OCI-LY1 (cell line): Measurements from ENCODE around the gene PLXNA3.
A peak's percentile ranks its signal among the peaks of the same experiment; 100 is the strongest.

ENCODE experiments used
- H2AFZ ChIP-seq: fragments of 200-600 bp; sonication (generic), shearing (Covaris generic); 2 replicates; pipeline ENCODE4 v1.6.0; 2014; ENCODE audit warnings: antibody characterized with exemption, mild to moderate bottlenecking, low read length
- H3F3A ChIP-seq: fragments of 200-600 bp; sonication (generic), shearing (Covaris generic); 2 replicates; pipeline ENCODE4 v1.6.0; 2014; ENCODE audit warnings: mild to moderate bottlenecking, antibody characterized with exemption, low read length, moderate library complexity; ENCODE audit not compliant: insufficient read depth
- H3K27ac ChIP-seq: fragments of 200-600 bp; sonication (generic); 2 replicates; pipeline ENCODE4 v1.5.1; 2014; ENCODE audit warnings: low read length, mixed run types, mild to moderate bottlenecking, low read depth; ENCODE audit not compliant: poor library complexity, severe bottlenecking
- H3K27me3 ChIP-seq: fragments of 200-600 bp; sonication (generic); 2 replicates; pipeline ENCODE4 v1.6.0; 2014; ENCODE audit warnings: antibody characterized with exemption, mild to moderate bottlenecking, low read length, moderate library complexity; ENCODE audit not compliant: insufficient read depth
- H3K36me3 ChIP-seq: fragments of 200-600 bp; sonication (generic); 2 replicates; pipeline ENCODE4 v1.6.1; 2014; ENCODE audit warnings: mild to moderate bottlenecking, antibody characterized with exemption, low read length, moderate library complexity, mixed read lengths; ENCODE audit not compliant: insufficient read depth
- H3K4me1 ChIP-seq: fragments of 200-600 bp; sonication (generic); 2 replicates; pipeline ENCODE4 v1.5.1; 2014; ENCODE audit warnings: mild to moderate bottlenecking, low read length, moderate library complexity; ENCODE audit not compliant: insufficient read depth, severe bottlenecking
- H3K4me2 ChIP-seq: fragments of 200-600 bp; sonication (generic), shearing (Covaris generic); 2 replicates; pipeline ENCODE4 v1.6.1; 2014; ENCODE audit warnings: low read length
- H3K4me3 ChIP-seq: fragments of 200-600 bp; sonication (generic); 2 replicates; pipeline ENCODE4 v1.5.1; 2014; ENCODE audit warnings: low read length, low read depth, mild to moderate bottlenecking, mixed read lengths; ENCODE audit not compliant: poor library complexity, severe bottlenecking
- H3K79me2 ChIP-seq: fragments of 200-600 bp; shearing (Covaris generic); 2 replicates; pipeline ENCODE4 v1.6.1; 2016; ENCODE audit warnings: mixed run types, low read length, mixed read lengths; ENCODE audit not compliant: insufficient read depth
- H3K9ac ChIP-seq: fragments of 200-600 bp; sonication (generic), shearing (Covaris generic); 2 replicates; pipeline ENCODE4 v1.6.1; 2014; ENCODE audit warnings: mild to moderate bottlenecking, low read length, mixed read lengths
- H3K9me2 ChIP-seq: fragments of 200-600 bp; sonication (generic), shearing (Covaris generic); 2 replicates; pipeline ENCODE4 v1.6.1; 2014; ENCODE audit warnings: low read depth, mild to moderate bottlenecking, low read length, mixed read lengths
- H3K9me3 ChIP-seq: fragments of 200-600 bp; shearing (Covaris generic); 2 replicates; pipeline ENCODE4 v1.6.1; 2014; ENCODE audit warnings: low read length, mixed read lengths
- H4K20me1 ChIP-seq: fragments of 200-600 bp; sonication (generic), shearing (Covaris generic); 2 replicates; pipeline ENCODE4 v1.6.0; 2016; ENCODE audit warnings: mild to moderate bottlenecking, low read length; ENCODE audit not compliant: insufficient read depth
- EZH2 ChIP-seq: fragments of 200-600 bp; sonication (generic), shearing (Covaris generic); IDR thresholded peaks from 2 replicates; pipeline ENCODE4 v1.8.0; 2017; ENCODE audit warnings: borderline replicate concordance, mixed run types, mild to moderate bottlenecking, antibody characterized with exemption, low read length, moderate library complexity, mixed read lengths
- TF ChIP-seq, protein P1 (sequence below): fragments of 200-600 bp; sonication (generic), shearing (Covaris generic); IDR thresholded peaks from 2 replicates; pipeline ENCODE4 v1.5.1; 2017; ENCODE audit warnings: mild to moderate bottlenecking, antibody characterized with exemption, low read length, moderate library complexity, mixed read lengths

Gene PLXNA3

DNA sequence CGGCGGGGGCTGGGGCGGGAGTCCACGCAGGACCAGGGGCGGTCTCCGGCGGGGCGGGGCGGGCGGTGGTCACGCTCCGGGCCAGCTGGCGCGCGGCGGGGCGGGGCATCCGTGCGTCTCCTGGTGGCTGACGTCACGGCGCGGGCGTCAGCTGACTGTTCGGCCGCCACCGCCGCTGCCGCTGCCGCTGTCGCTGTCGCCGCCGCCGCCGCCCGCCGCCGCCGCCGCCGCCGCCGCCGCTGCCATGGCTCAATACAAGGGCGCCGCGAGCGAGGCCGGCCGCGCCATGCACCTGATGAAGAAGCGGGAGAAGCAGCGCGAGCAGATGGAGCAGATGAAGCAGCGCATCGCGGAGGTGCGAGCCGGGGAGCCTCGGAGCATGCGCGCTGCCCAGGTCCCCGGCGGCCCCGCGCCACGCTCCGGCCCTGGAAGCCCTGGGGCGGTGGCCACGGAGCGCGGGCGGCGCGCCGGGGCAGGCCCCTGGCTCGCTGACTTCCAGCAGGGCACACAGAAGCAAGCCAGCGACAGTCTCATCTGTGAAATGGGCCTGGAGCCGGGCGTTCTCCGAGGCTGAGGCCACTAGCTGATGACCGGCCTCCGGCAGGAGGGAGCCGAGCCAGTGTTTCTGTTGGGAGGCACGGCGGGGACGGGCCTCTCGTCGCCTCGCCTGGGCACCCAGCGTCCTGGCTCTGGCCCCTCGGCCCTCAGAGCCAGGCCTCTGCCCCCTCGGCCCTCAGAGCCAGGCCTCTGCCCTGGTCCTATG, 13.9 kb upstream of the PLXNA3 start, which contains the start of gene FAM50A:
Gene FAM50A, plus strand, starts transcription at position 150 of the 763 bp plus-strand sequence. Its CDS starts 95 bp downstream, at position 245.
- Histone ChIP-seq H3K9ac (peak within 1 kb of the TSS; percentile 60), H3K9me3 (no peaks in the 10 kb centered on the region), H2AFZ (no peak within 1 kb of the TSS), H3K9me2 (no peaks in the 10 kb centered on the region), H3F3A (no peaks in the 10 kb centered on the region), H3K27ac (no peak within 1 kb of the TSS), H3K4me1 (peaks cover 20% of the 10 kb centered on the region), H3K27me3 (no peaks in the 10 kb centered on the region), H3K4me2 (peak within 1 kb of the TSS; percentile 55), H3K4me3 (peak within 1 kb of the TSS; percentile 60), H3K36me3 (peaks cover 22% of the 10 kb centered on the region), H3K79me2 (no peaks in the 10 kb centered on the region), H4K20me1 (no peaks in the 10 kb centered on the region)
- TF ChIP-seq, protein P1, sequence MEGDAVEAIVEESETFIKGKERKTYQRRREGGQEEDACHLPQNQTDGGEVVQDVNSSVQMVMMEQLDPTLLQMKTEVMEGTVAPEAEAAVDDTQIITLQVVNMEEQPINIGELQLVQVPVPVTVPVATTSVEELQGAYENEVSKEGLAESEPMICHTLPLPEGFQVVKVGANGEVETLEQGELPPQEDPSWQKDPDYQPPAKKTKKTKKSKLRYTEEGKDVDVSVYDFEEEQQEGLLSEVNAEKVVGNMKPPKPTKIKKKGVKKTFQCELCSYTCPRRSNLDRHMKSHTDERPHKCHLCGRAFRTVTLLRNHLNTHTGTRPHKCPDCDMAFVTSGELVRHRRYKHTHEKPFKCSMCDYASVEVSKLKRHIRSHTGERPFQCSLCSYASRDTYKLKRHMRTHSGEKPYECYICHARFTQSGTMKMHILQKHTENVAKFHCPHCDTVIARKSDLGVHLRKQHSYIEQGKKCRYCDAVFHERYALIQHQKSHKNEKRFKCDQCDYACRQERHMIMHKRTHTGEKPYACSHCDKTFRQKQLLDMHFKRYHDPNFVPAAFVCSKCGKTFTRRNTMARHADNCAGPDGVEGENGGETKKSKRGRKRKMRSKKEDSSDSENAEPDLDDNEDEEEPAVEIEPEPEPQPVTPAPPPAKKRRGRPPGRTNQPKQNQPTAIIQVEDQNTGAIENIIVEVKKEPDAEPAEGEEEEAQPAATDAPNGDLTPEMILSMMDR = no peak
- TF ChIP-seq EZH2 = no peak

GRCh38 chrX:154444755-154445246, 13.3 kb upstream of the PLXNA3 start:
- H3K27ac ChIP-seq = no peak overlapping the region
- no peaks in the 10 kb centered on the region for H3K9me3 ChIP-seq
- H3K4me3 ChIP-seq = peak overlapping the region; percentile 60
- H3K79me2 ChIP-seq = no peaks in the 10 kb centered on the region
- H3K36me3 ChIP-seq = peaks cover 20% of the 10 kb centered on the region
- peaks cover 20% of the 10 kb centered on the region for H3K4me1 ChIP-seq
- H2AFZ ChIP-seq = no peak overlapping the region
- peak overlapping the region; percentile 52 for H3K4me2 ChIP-seq
- no peak for TF ChIP-seq EZH2
- TF ChIP-seq, protein P1 = no peak
- no peaks in the 10 kb centered on the region for H3K27me3 ChIP-seq
- no peaks in the 10 kb centered on the region for H3K9me2 ChIP-seq
- H3K9ac ChIP-seq = peak overlapping the region; percentile 60
- no peaks in the 10 kb centered on the region for H4K20me1 ChIP-seq
- no peaks in the 10 kb centered on the region for H3F3A ChIP-seq

DNA sequence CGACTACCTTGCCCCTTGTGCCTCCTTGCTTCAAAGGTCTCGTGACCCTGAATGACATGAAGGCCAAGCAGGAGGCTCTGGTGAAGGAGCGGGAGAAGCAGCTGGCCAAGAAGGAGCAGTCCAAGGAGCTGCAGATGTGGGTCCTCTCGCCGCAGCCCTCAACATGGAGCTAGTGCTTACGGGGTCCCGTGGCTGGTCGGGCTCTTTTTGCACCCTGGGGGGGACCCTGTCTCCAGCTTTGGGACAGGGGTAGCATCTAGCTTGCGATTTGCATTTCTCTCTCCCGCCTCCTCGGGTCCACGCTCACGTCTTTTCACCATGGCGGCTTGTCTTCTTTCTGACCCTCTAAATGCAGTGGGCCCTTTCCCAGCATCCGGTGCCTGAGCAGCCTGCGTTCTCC, 12.3 kb upstream of the PLXNA3 start:
- Histone ChIP-seq H3F3A (no peaks in the 10 kb centered on the region), H3K9me3 (no peaks in the 10 kb centered on the region), H3K36me3 (peaks cover 17% of the 10 kb centered on the region), H3K4me2 (no peak overlapping the region), H3K79me2 (no peaks in the 10 kb centered on the region), H3K4me3 (no peak overlapping the region), H2AFZ (no peak overlapping the region), H3K27me3 (no peaks in the 10 kb centered on the region), H3K27ac (no peak overlapping the region), H3K9ac (no peak overlapping the region), H4K20me1 (no peaks in the 10 kb centered on the region), H3K9me2 (no peaks in the 10 kb centered on the region), H3K4me1 (peaks cover 20% of the 10 kb centered on the region)
- no peak for TF ChIP-seq EZH2
- TF ChIP-seq, protein P1 = no peak
